K562 (cell line): ENCODE measurements around the gene ATRN. TPM values are rescaled to one million over a fixed set of nuclear protein-coding genes. Genes with fewer than 3 reads are reported as not detected.

Source experiments
- ATAC-seq: fragments of 200-7000 bp; cut with Tn5 transposase; 3 replicates; pipeline ENCODE4 v1.9.1; 2020; ENCODE audit warnings: moderate library complexity
- BruUV-seq: library from RNA; stranded (reverse); fragments of 400-500 nt; replicated peaks from 2 replicates; lab custom pipeline; 2021; lab: Mats Ljungman, UMichigan
- CTCF ChIA-PET: fragments of 300-600 bp; formaldehyde crosslinking; extraction: SDS; loops from one replicate; lab custom pipeline; 2021; ENCODE audit warnings: low intra/inter-chr PET ratio; lab: Yijun Ruan, JAX
- POLR2A ChIA-PET: fragments of 300-600, 350-650 bp; sonication (Branson Sonifier 250); formaldehyde crosslinking; extraction: SDS; loops from one replicate; lab custom pipeline; 2021; ENCODE audit warnings: antibody characterized with exemption, inconsistent platforms; lab: Yijun Ruan, JAX
- DNase-seq, 4 experiments: peaks; one replicate each; pipeline versions ENCODE4 v3.0.0 to v3.0.0-alpha.2; 2011 to 2018; ENCODE audit warnings: low spot score in 3 of 4, mixed read lengths in 3 of 4; ENCODE audit errors: extremely low read depth in 1 of 4
- FAIRE-seq: peaks from 2 replicates; lab custom pipeline; 2011; peaks lifted over from hg19 to GRCh38; lab: Jason Lieb, UNC
- H2AFZ ChIP-seq: 2 replicates; pipeline ENCODE4 v1.6.0; 2011; ENCODE audit warnings: low read depth, low read length, control low read depth, inconsistent platforms
- H3K27ac ChIP-seq: fragments of 200-600 bp; 3 replicates; pipeline ENCODE4 v1.8.0; 2011; ENCODE audit warnings: low read depth, mild to moderate bottlenecking, control low read depth, inconsistent platforms, low read length, moderate library complexity, mixed read lengths; ENCODE audit errors: extremely low read depth
- H3K27me3 ChIP-seq, 2 experiments: fragments of 300-600 bp in 1 of 2; 2 replicates in 1 of 2; 3 replicates in 1 of 2; pipeline versions ENCODE4 v1.6.0 to v1.8.0; 2011; ENCODE audit warnings: inconsistent platforms in 2 of 2, low read length in 2 of 2, mild to moderate bottlenecking in 1 of 2, mixed read lengths in 1 of 2, moderate library complexity in 1 of 2; ENCODE audit not compliant: control insufficient read depth in 2 of 2, insufficient read depth in 2 of 2
- H3K36me3 ChIP-seq: fragments of 300-600 bp; 3 replicates; pipeline ENCODE4 v1.8.0; 2011; ENCODE audit warnings: mild to moderate bottlenecking, low read length, inconsistent platforms; ENCODE audit not compliant: control insufficient read depth, insufficient read depth
- H3K4me1 ChIP-seq, 2 experiments: fragments of 200-600 bp in 1 of 2; replicated peaks in 1 of 2; 2 replicates in 1 of 2; 3 replicates in 1 of 2; pipeline versions ENCODE4 v1.5.1 to v1.8.0; 2011; ENCODE audit warnings: inconsistent platforms in 2 of 2, low read length in 2 of 2, mild to moderate bottlenecking in 1 of 2, mixed read lengths in 1 of 2, moderate library complexity in 1 of 2; ENCODE audit not compliant: control insufficient read depth in 2 of 2, insufficient read depth in 2 of 2
- H3K4me2 ChIP-seq: 2 replicates; pipeline ENCODE4 v1.6.1; 2011; ENCODE audit warnings: low read length, control low read depth, inconsistent platforms, mixed read lengths; ENCODE audit not compliant: insufficient read depth
- H3K4me3 ChIP-seq: fragments of 200-600 bp; sonication (generic), shearing (Covaris generic); 2 replicates; pipeline ENCODE4 v1.5.1; 2016; ENCODE audit warnings: control low read depth, inconsistent platforms
- H3K79me2 ChIP-seq: fragments of 200-600 bp; 3 replicates; pipeline ENCODE4 v1.8.0; 2011; ENCODE audit warnings: low read length, inconsistent platforms; ENCODE audit not compliant: control insufficient read depth, insufficient read depth
- H3K9ac ChIP-seq, 2 experiments: 2 replicates each; pipeline versions ENCODE4 v1.6.0 to v1.6.1; 2011; ENCODE audit warnings: low read depth in 2 of 2, low read length in 2 of 2, control low read depth in 1 of 2, inconsistent platforms in 1 of 2, mild to moderate bottlenecking in 1 of 2, mixed read lengths in 1 of 2; ENCODE audit not compliant: insufficient read depth in 1 of 2
- H3K9me1 ChIP-seq: one replicate; pipeline ENCODE4 v1.6.0; 2011; ENCODE audit warnings: inconsistent platforms, mild to moderate bottlenecking, low read length, moderate library complexity; ENCODE audit not compliant: control insufficient read depth, insufficient read depth
- H3K9me3 ChIP-seq: replicated peaks from 2 replicates; pipeline ENCODE4 v1.5.1; 2011; ENCODE audit warnings: low read depth, low read length, inconsistent platforms; ENCODE audit not compliant: control insufficient read depth, insufficient read depth
- H4K20me1 ChIP-seq: replicated peaks from 2 replicates; pipeline ENCODE4 v1.6.1; 2011; ENCODE audit warnings: low read length, inconsistent platforms, mixed read lengths; ENCODE audit not compliant: control insufficient read depth, insufficient read depth
- BCOR ChIP-seq: fragments of 450-650 bp; IDR thresholded peaks from 2 replicates; pipeline ENCODE4 v1.6.1; 2016
- CC2D1A ChIP-seq: fragments of 450-650 bp; IDR thresholded peaks from 2 replicates; pipeline ENCODE4 v1.6.1; 2017; ENCODE audit warnings: mild to moderate bottlenecking
- CHAMP1 ChIP-seq: fragments of 450-650 bp; IDR thresholded peaks from 2 replicates; pipeline ENCODE4 v1.6.1; 2016; ENCODE audit warnings: mild to moderate bottlenecking
- ETV5 ChIP-seq: sonication (generic); formaldehyde crosslinking; IDR thresholded peaks from 2 replicates; pipeline ENCODE4 v1.4.0; 2020; ENCODE audit warnings: low read depth, mild to moderate bottlenecking, missing genetic modification reagents
- GABPB1 ChIP-seq: sonication (generic); formaldehyde crosslinking; IDR thresholded peaks from 2 replicates; pipeline ENCODE4 v1.8.0; 2022; ENCODE audit warnings: mild to moderate bottlenecking, missing genetic modification reagents
- IRF2 ChIP-seq: sonication (generic); formaldehyde crosslinking; IDR thresholded peaks from 2 replicates; pipeline ENCODE4 v1.8.1; 2022; ENCODE audit warnings: mild to moderate bottlenecking, missing genetic modification reagents
- NFATC3 ChIP-seq: fragments of 450-650 bp; IDR thresholded peaks from 2 replicates; pipeline ENCODE4 v1.6.1; 2017; ENCODE audit warnings: mild to moderate bottlenecking
- RBM25 ChIP-seq: fragments of 200-400 bp; formaldehyde crosslinking; IDR thresholded peaks from 2 replicates; pipeline ENCODE4 v1.6.1; 2018; ENCODE audit warnings: low read length, low read depth, moderate library complexity; ENCODE audit not compliant: severe bottlenecking
- SP2 ChIP-seq: IDR thresholded peaks from 2 replicates; pipeline ENCODE4 v1.6.1; 2011; ENCODE audit warnings: mild to moderate bottlenecking, low read depth, low read length, moderate library complexity; ENCODE audit not compliant: poor library complexity, severe bottlenecking; ENCODE audit errors: extremely low read depth
- ZFP36 ChIP-seq: fragments of 150-350 bp; IDR thresholded peaks from 2 replicates; pipeline ENCODE4 v1.6.1; 2018; ENCODE audit warnings: low read length, low read depth; ENCODE audit not compliant: partially characterized antibody
- ZKSCAN8 ChIP-seq: fragments of 200-800 bp; sonication (Bioruptor generic); IDR thresholded peaks from 2 replicates; pipeline ENCODE4 v1.6.1; 2016; ENCODE audit warnings: missing genetic modification characterization, missing compliant biosample characterization
- ZNF232 ChIP-seq: sonication (generic); formaldehyde crosslinking; IDR thresholded peaks from 2 replicates; pipeline ENCODE4 v1.8.0; 2022; ENCODE audit warnings: mild to moderate bottlenecking, missing genetic modification reagents
- WGBS: fragments of 100-300 bp; shearing (Covaris generic); methylation state at CpG from one replicate; pipeline ENCODE4 v1.1.6; 2016; ENCODE audit warnings: low coverage, mixed read lengths; ENCODE audit not compliant: insufficient coverage; ENCODE audit errors: missing lambda C conversion rate; 5-methylcytosine and 5-hydroxymethylcytosine counted together
- in situ Hi-C: fragments of 300-500 bp; cut with MboI; formaldehyde crosslinking; loops from 4 replicates; pipeline ENCODE4 v1.15.0; 2018; ENCODE audit warnings: inconsistent platforms, mixed read lengths
- intact Hi-C: fragments of 100-400 bp; cut with micrococcal nuclease; formaldehyde crosslinking; loops from 2 replicates; pipeline ENCODE4 v1.14.2; 2022
- polyA plus RNA-seq, 8 experiments: library from polyadenylated mRNA; depleted of rRNA in 4 of 8; stranded (reverse) in 5 of 8; unstranded in 3 of 8; fragments of >200 nt; fragmentation: Nextera tagmentation in 2 of 8; fragmentation: Illumina TruSeq in 1 of 8; extraction: Ambion mirVana in 2 of 8; extraction: Trizol in 1 of 8; gene quantifications; 2 replicates each; pipeline versions ENCODE4 v1.2.1 to v1.2.3, GENCODE V29; 2011 to 2014; ENCODE audit warnings: inconsistent platforms in 1 of 8, missing spikeins in 1 of 8
- total RNA-seq, 7 experiments: library from RNA; depleted of rRNA in 6 of 7; stranded (reverse); fragments of >200 nt in 6 of 7; fragmentation: Illumina TruSeq in 2 of 7; extraction: Trizol in 2 of 7; gene quantifications; 2 replicates each; pipeline versions ENCODE4 v1.2.1 to v1.2.3, GENCODE V29; 2011 to 2021; ENCODE audit warnings: low replicate concordance in 1 of 7
- TF ChIP-seq, protein P1 (sequence below), 3 experiments: fragments of 200-800 bp in 1 of 3; fragments of 250-450 bp in 1 of 3; fragments of 450-650 bp in 1 of 3; sonication (Bioruptor Pico) in 1 of 3; sonication (Bioruptor generic) in 1 of 3; formaldehyde crosslinking in 1 of 3; IDR thresholded peaks; 2 replicates each; pipeline versions ENCODE4 v1.6.1 to v1.8.0; 2016 to 2022; ENCODE audit warnings: mild to moderate bottlenecking in 2 of 3, missing genetic modification characterization in 2 of 3, missing compliant biosample characterization in 1 of 3, moderate library complexity in 1 of 3
- TF ChIP-seq, protein P2 (sequence below): sonication (generic); formaldehyde crosslinking; IDR thresholded peaks from 2 replicates; pipeline ENCODE4 v1.8.0; 2022; ENCODE audit warnings: mild to moderate bottlenecking, missing genetic modification reagents

The ATRN gene
- total and polyA plus RNA-seq, 9 of the 15 experiments (the other 6 are each of a cell fraction or from before 2014, with no cell fraction given): 0.69 to 16.5 (median 7.6) TPM

- no TSS peak for BruUV-seq
- H3K79me2 ChIP-seq: no peaks in the 10 kb centered on the region
- H3K4me1 ChIP-seq: peaks cover 0 to 30% of the 10 kb centered on the region in 2 experiments; a peak in 2 of 5 replicates
- ATAC-seq: no peak
- no peak overlapping the region for H2AFZ ChIP-seq
- H3K9ac ChIP-seq: no peak overlapping the region
- no peak overlapping the region for H3K27ac ChIP-seq
- TF ChIP-seq CHAMP1 (no peak), ZKSCAN8 (CRISPR knock-in tag) (no peak), CC2D1A (no peak), GABPB1 (CRISPR knock-in tag) (no peak), NFATC3 (no peak), SP2 (no peak), ZFP36 (peak; percentile 95), BCOR (peak; percentile 52; the same call in 1 of the 2 replicates), IRF2 (CRISPR knock-in tag) (no peak), ZNF232 (CRISPR knock-in tag) (no peak), RBM25 (peak; percentile 38), ETV5 (CRISPR knock-in tag) (no peak)
- TF ChIP-seq, protein P1, sequence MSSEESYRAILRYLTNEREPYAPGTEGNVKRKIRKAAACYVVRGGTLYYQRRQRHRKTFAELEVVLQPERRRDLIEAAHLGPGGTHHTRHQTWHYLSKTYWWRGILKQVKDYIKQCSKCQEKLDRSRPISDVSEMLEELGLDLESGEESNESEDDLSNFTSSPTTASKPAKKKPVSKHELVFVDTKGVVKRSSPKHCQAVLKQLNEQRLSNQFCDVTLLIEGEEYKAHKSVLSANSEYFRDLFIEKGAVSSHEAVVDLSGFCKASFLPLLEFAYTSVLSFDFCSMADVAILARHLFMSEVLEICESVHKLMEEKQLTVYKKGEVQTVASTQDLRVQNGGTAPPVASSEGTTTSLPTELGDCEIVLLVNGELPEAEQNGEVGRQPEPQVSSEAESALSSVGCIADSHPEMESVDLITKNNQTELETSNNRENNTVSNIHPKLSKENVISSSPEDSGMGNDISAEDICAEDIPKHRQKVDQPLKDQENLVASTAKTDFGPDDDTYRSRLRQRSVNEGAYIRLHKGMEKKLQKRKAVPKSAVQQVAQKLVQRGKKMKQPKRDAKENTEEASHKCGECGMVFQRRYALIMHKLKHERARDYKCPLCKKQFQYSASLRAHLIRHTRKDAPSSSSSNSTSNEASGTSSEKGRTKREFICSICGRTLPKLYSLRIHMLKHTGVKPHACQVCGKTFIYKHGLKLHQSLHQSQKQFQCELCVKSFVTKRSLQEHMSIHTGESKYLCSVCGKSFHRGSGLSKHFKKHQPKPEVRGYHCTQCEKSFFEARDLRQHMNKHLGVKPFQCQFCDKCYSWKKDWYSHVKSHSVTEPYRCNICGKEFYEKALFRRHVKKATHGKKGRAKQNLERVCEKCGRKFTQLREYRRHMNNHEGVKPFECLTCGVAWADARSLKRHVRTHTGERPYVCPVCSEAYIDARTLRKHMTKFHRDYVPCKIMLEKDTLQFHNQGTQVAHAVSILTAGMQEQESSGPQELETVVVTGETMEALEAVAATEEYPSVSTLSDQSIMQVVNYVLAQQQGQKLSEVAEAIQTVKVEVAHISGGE (CRISPR knock-in tag; IDR thresholded peaks at IDR 0.05): no peak
- TF ChIP-seq, protein P2, sequence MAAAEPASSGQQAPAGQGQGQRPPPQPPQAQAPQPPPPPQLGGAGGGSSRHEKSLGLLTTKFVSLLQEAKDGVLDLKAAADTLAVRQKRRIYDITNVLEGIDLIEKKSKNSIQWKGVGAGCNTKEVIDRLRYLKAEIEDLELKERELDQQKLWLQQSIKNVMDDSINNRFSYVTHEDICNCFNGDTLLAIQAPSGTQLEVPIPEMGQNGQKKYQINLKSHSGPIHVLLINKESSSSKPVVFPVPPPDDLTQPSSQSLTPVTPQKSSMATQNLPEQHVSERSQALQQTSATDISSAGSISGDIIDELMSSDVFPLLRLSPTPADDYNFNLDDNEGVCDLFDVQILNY: no peak
- no peak for FAIRE-seq
- H3K27me3 ChIP-seq: peaks cover 0 to 6% of the 10 kb centered on the region in 2 experiments; a peak in 2 of 5 replicates
- no peak for DNase-seq
- in situ Hi-C loops: no loop called here
- no peaks in the 10 kb centered on the region for H4K20me1 ChIP-seq
- POLR2A ChIA-PET: no interaction called here
- no peaks in the 10 kb centered on the region for H3K9me1 ChIP-seq
- CTCF ChIA-PET: no interaction called here
- H3K36me3 ChIP-seq: no peaks in the 10 kb centered on the region
- WGBS: 26% methylated on average over 5 of the region's 18 CpGs
- H3K4me3 ChIP-seq: no peak overlapping the region
- H3K4me2 ChIP-seq: no peak overlapping the region
- intact Hi-C loops: loop anchor here (10.0 kb wide), 1 partner anchor 105 kb away; the partner anchor contains the start of genes CENPB and SPEF1
- H3K9me3 ChIP-seq: no peaks in the 10 kb centered on the region
Measured at GRCh38 chr20:3679749-3680700, 209.2 kb downstream of the ATRN start.
